GM12878 (cell line): Measurements from ENCODE around the gene IFNA13. TPM values are rescaled to one million over a fixed set of nuclear protein-coding genes. Genes with fewer than 3 reads are reported as not detected.

ENCODE experiments used
- ATAC-seq: fragments of 200-7000 bp; cut with Tn5 transposase; 3 replicates; pipeline ENCODE4 v1.9.1; 2020; ENCODE audit warnings: mild to moderate bottlenecking, moderate library complexity
- BruUV-seq: library from RNA; stranded (reverse); fragments of 400-500 nt; replicated peaks from 2 replicates; lab custom pipeline; 2021; lab: Mats Ljungman, UMichigan
- CTCF ChIA-PET: fragments of 300-600 bp; sonication (Branson Sonifier 250); formaldehyde crosslinking; extraction: SDS; loops from one replicate; lab custom pipeline; 2021; ENCODE audit warnings: inconsistent platforms; lab: Yijun Ruan, JAX
- POLR2A ChIA-PET: fragments of 350-600 bp; formaldehyde crosslinking; extraction: SDS; loops from one replicate; lab custom pipeline; 2021; ENCODE audit warnings: inconsistent platforms; lab: Charles Lee
- RAD21 ChIA-PET: fragments of 300-600 bp; sonication (Branson Sonifier 250); formaldehyde crosslinking; loops from one replicate; lab custom pipeline; 2023; ENCODE audit warnings: antibody characterized with exemption; ENCODE audit not compliant: unreplicated experiment; lab: Charles Lee
- SMC1A ChIA-PET: fragments of 300-600 bp; sonication (Branson Sonifier 250); formaldehyde crosslinking; loops from one replicate; lab custom pipeline; 2023; ENCODE audit not compliant: unreplicated experiment, uncharacterized antibody; lab: Charles Lee
- DNase-seq: peaks from one replicate; pipeline ENCODE4 v3.0.0-alpha.2; 2011; ENCODE audit warnings: low read depth, low spot score
- FAIRE-seq: peaks from 3 replicates; lab custom pipeline; 2011; peaks lifted over from hg19 to GRCh38; lab: Jason Lieb, UNC
- H2AFZ ChIP-seq: 2 replicates; pipeline ENCODE4 v1.6.0; 2011; ENCODE audit warnings: low read depth, low read length, control low read depth; ENCODE audit not compliant: control insufficient read depth
- H3K27ac ChIP-seq: 2 replicates; pipeline ENCODE4 v1.5.1; 2011; ENCODE audit warnings: control low read depth; ENCODE audit not compliant: control insufficient read depth, insufficient read depth
- H3K27me3 ChIP-seq, 2 experiments: replicated peaks in 1 of 2; 2 replicates each; pipeline versions ENCODE4 v1.6.0 to v1.6.1; 2011; ENCODE audit warnings: low read length in 1 of 2; ENCODE audit not compliant: control insufficient read depth in 2 of 2, insufficient read depth in 2 of 2
- H3K36me3 ChIP-seq, 2 experiments: 2 replicates each; pipeline ENCODE4 v1.5.1; 2011; ENCODE audit warnings: low read length in 1 of 2; ENCODE audit not compliant: control insufficient read depth in 2 of 2, insufficient read depth in 2 of 2
- H3K4me1 ChIP-seq: 2 replicates; pipeline ENCODE4 v1.6.1; 2011; ENCODE audit warnings: mild to moderate bottlenecking, low read length, moderate library complexity, mixed read lengths; ENCODE audit not compliant: control insufficient read depth, insufficient read depth
- H3K4me2 ChIP-seq: 2 replicates; pipeline ENCODE4 v1.6.0; 2011; ENCODE audit warnings: control low read depth; ENCODE audit not compliant: control insufficient read depth, insufficient read depth
- H3K4me3 ChIP-seq: fragments of 200-600 bp; sonication (generic); 2 replicates; pipeline ENCODE4 v1.5.1; 2016
- H3K79me2 ChIP-seq: 2 replicates; pipeline ENCODE4 v1.6.0; 2011; ENCODE audit warnings: low read length; ENCODE audit not compliant: control insufficient read depth, insufficient read depth
- H3K9ac ChIP-seq: 2 replicates; pipeline ENCODE4 v1.8.0; 2011; ENCODE audit warnings: low read length, control low read depth, mixed read lengths; ENCODE audit not compliant: control insufficient read depth, insufficient read depth
- H3K9me3 ChIP-seq: replicated peaks from 3 replicates; pipeline ENCODE4 v1.5.1; 2011; ENCODE audit warnings: mild to moderate bottlenecking, low read length; ENCODE audit not compliant: control insufficient read depth, insufficient read depth
- H4K20me1 ChIP-seq: 2 replicates; pipeline ENCODE4 v1.6.0; 2011; ENCODE audit not compliant: control insufficient read depth, insufficient read depth
- SP1 ChIP-seq: IDR thresholded peaks from one replicate; pipeline ENCODE4 v1.6.1; 2011; ENCODE audit warnings: low read depth, low read length
- SREBF2 ChIP-seq: IDR thresholded peaks from 2 replicates; pipeline ENCODE4 v1.6.1; 2012; ENCODE audit warnings: mild to moderate bottlenecking, low read length
- WGBS: methylation state at CpG from one replicate; pipeline ENCODE4 v1.1.6; 2016; ENCODE audit warnings: low lambda C conversion rate; ENCODE audit not compliant: insufficient replicate concordance, insufficient coverage; ENCODE audit errors: missing lambda C conversion rate; 5-methylcytosine and 5-hydroxymethylcytosine counted together
- in situ Hi-C: fragments of 300-500 bp; cut with MboI; formaldehyde crosslinking; loops from 9 replicates; pipeline ENCODE4 v1.14.3; 2018; ENCODE audit warnings: mixed read lengths
- intact Hi-C: fragments of 100-400 bp; cut with micrococcal nuclease; formaldehyde crosslinking; loops from one replicate; pipeline ENCODE4 v1.14.2; 2022; ENCODE audit not compliant: unreplicated experiment
- polyA plus RNA-seq, 11 experiments: library from polyadenylated mRNA; depleted of rRNA in 4 of 11; unstranded in 6 of 11; stranded (reverse) in 5 of 11; fragments of >200 nt; fragmentation: Nextera tagmentation in 4 of 11; fragmentation: Illumina TruSeq in 1 of 11; extraction: Ambion mirVana in 4 of 11; extraction: Trizol in 1 of 11; gene quantifications; 1 replicate in 1 of 11; 2 replicates in 10 of 11; pipeline versions ENCODE4 v1.2.1 to v1.2.3, GENCODE V29; 2011 to 2016; ENCODE audit warnings: inconsistent platforms in 2 of 11, missing spikeins in 2 of 11, low read depth in 1 of 11
- total RNA-seq, 4 experiments: library from RNA; depleted of rRNA in 3 of 4; stranded (reverse); fragments of >200 nt in 3 of 4; fragmentation: Illumina TruSeq in 1 of 4; extraction: Trizol in 1 of 4; gene quantifications; 2 replicates each; pipeline versions ENCODE4 v1.2.1 to v1.2.3, GENCODE V29; 2013 to 2021
- TF ChIP-seq, protein P1 (sequence below), 3 experiments: IDR thresholded peaks in 2 of 3; conservative IDR thresholded peaks in 1 of 3; 2 replicates each; pipeline ENCODE4 v1.5.1; 2011; ENCODE audit warnings: low read depth in 3 of 3, low read length in 3 of 3, mild to moderate bottlenecking in 3 of 3, control low read depth in 2 of 3, moderate library complexity in 2 of 3, inconsistent platforms in 1 of 3, mixed read lengths in 1 of 3; ENCODE audit not compliant: control insufficient read depth in 2 of 3, insufficient read depth in 1 of 3; ENCODE audit errors: extremely low read depth in 1 of 3

IFNA13 gene
- total and polyA plus RNA-seq, 10 of the 15 experiments (the other 5 are each of a cell fraction or from before 2014, with no cell fraction given): not detected

DNA sequence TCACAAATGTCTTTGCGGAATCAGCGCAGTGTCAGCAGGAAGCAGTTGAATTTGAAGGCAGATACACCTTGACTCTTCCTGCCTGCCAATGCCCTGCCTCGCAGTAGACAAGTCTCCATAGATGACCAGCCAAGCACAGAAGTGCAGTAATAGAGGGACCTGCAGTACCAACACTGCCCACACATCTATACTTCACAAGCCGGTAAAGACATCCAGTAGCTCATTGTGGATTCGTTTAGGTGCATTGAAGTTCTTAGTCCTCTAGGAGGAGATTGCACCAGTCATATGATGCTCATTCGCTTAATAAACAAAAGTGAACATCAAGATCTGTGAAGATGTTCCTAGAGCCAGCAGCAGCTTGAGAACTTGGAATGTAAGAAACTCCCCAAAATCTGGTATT is 24.4 kb upstream of the IFNA13 start:
- FAIRE-seq (peak; percentile 74), ATAC-seq (peak; percentile 94), DNase-seq (no peak)
- POLR2A ChIA-PET: no interaction called here
- Histone ChIP-seq H3K27ac (no peak overlapping the region), H3K4me1 (peaks cover 3% of the 10 kb centered on the region; the same call in 1 of the 2 replicates), H3K79me2 (no peaks in the 10 kb centered on the region), H3K27me3 (no peaks in the 10 kb centered on the region), H4K20me1 (no peaks in the 10 kb centered on the region), H3K36me3 (no peaks in the 10 kb centered on the region), H2AFZ (no peak overlapping the region), H3K9ac (no peak overlapping the region), H3K4me3 (no peak overlapping the region), H3K4me2 (no peak overlapping the region), H3K9me3 (no peaks in the 10 kb centered on the region)
- SMC1A ChIA-PET: interaction anchor here (1.1 to 10.4 kb wide), 7 partner anchors 11 to 74 kb away, joined by 3 to 205 read pairs (median 13); partner anchors contain the start of gene KLHL9
- RAD21 ChIA-PET: interaction anchor here (1.3 to 4.9 kb wide), 6 partner anchors 11 to 74 kb away, joined by 3 to 43 read pairs (median 6); partner anchors contain the start of gene KLHL9
- intact Hi-C loops: no loop called here
- BruUV-seq: no TSS peak
- CTCF ChIA-PET: interaction anchor here (0.8 to 10.0 kb wide), 8 partner anchors 13 to 140 kb away, joined by 3 to 256 read pairs (median 6); partner anchors contain the start of gene KLHL9
- TF ChIP-seq SP1 (no peak), SREBF2 (no peak)
- TF ChIP-seq, protein P1, sequence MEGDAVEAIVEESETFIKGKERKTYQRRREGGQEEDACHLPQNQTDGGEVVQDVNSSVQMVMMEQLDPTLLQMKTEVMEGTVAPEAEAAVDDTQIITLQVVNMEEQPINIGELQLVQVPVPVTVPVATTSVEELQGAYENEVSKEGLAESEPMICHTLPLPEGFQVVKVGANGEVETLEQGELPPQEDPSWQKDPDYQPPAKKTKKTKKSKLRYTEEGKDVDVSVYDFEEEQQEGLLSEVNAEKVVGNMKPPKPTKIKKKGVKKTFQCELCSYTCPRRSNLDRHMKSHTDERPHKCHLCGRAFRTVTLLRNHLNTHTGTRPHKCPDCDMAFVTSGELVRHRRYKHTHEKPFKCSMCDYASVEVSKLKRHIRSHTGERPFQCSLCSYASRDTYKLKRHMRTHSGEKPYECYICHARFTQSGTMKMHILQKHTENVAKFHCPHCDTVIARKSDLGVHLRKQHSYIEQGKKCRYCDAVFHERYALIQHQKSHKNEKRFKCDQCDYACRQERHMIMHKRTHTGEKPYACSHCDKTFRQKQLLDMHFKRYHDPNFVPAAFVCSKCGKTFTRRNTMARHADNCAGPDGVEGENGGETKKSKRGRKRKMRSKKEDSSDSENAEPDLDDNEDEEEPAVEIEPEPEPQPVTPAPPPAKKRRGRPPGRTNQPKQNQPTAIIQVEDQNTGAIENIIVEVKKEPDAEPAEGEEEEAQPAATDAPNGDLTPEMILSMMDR (IDR thresholded peaks at IDR 0.05 in 2 of 3, conservative IDR thresholded peaks at IDR 0.05 in 1 of 3; ENCODE audit: control insufficient read depth in 2 of 3, extremely low read depth in 1 of 3, insufficient read depth in 1 of 3, low read depth in 3 of 3, low read length in 3 of 3): peak in 2 of 3 experiments; percentile 49 to 57; a peak in 3 of 6 replicates
- WGBS: 34% methylated on average over 6 of the region's 6 CpGs
- in situ Hi-C loops: loop anchor here (5.0 kb wide), 1 partner anchor 60 kb away; no protein-coding TSS in a partner anchor
